Calu3 (cell line): ENCODE measurements around the gene TMPRSS11E. TPM values are rescaled to one million over a fixed set of nuclear protein-coding genes. Genes with fewer than 3 reads are reported as not detected.
"Not testable (repeated sequence)": the region's sequence is repeated elsewhere in the genome, so short reads cannot be mapped to it uniquely, and the experiment has no call there.

Experiments used
- BruUV-seq: library from RNA; stranded (reverse); fragments of 400-500 nt; replicated peaks from 2 replicates; lab custom pipeline; 2021; lab: Mats Ljungman, UMichigan
- CTCF ChIA-PET: fragments of 300-600 bp; sonication (Branson Sonifier 250); formaldehyde crosslinking; loops from one replicate; lab custom pipeline; 2022; ENCODE audit warnings: antibody characterized with exemption; lab: Charles Lee
- DNase-seq: peaks from one replicate; pipeline ENCODE4 v3.0.0; 2022
- H3K27ac Mint-ChIP-seq: one replicate; pipeline ENCODE4 v1.8.0; 2022; ENCODE audit warnings: mixed read lengths; ENCODE audit not compliant: unreplicated experiment
- H3K27me3 Mint-ChIP-seq: one replicate; pipeline ENCODE4 v1.8.0; 2022; ENCODE audit warnings: mixed read lengths; ENCODE audit not compliant: unreplicated experiment
- H3K36me3 Mint-ChIP-seq: one replicate; pipeline ENCODE4 v1.8.0; 2022; ENCODE audit warnings: mild to moderate bottlenecking, moderate library complexity, mixed read lengths; ENCODE audit not compliant: insufficient read depth, unreplicated experiment
- H3K4me1 Mint-ChIP-seq: one replicate; pipeline ENCODE4 v1.8.0; 2022; ENCODE audit warnings: mild to moderate bottlenecking, low read depth, mixed read lengths; ENCODE audit not compliant: unreplicated experiment
- H3K4me3 Mint-ChIP-seq: one replicate; pipeline ENCODE4 v1.8.0; 2022; ENCODE audit warnings: mild to moderate bottlenecking, low read depth, moderate library complexity, mixed read lengths; ENCODE audit not compliant: unreplicated experiment
- H3K9me3 Mint-ChIP-seq: one replicate; pipeline ENCODE4 v1.8.0; 2022; ENCODE audit warnings: low read depth, mixed read lengths; ENCODE audit not compliant: unreplicated experiment
- intact Hi-C: fragments of 100-400 bp; cut with micrococcal nuclease; formaldehyde crosslinking; loops from one replicate; pipeline ENCODE4 v1.10.0; 2022; ENCODE audit not compliant: unreplicated experiment
- total RNA-seq: library from RNA; stranded (reverse); gene quantifications from 2 replicates; pipeline ENCODE4 v1.2.3, GENCODE V29; 2022
- TF ChIP-seq, protein P1 (sequence below): fragments of 200-600 bp; IDR thresholded peaks from one replicate; pipeline ENCODE4 v1.8.0; 2022; ENCODE audit warnings: antibody characterized with exemption; ENCODE audit not compliant: unreplicated experiment

The TMPRSS11E gene
- total RNA-seq, 1 experiment from 2014 or later: not detected

DNA sequence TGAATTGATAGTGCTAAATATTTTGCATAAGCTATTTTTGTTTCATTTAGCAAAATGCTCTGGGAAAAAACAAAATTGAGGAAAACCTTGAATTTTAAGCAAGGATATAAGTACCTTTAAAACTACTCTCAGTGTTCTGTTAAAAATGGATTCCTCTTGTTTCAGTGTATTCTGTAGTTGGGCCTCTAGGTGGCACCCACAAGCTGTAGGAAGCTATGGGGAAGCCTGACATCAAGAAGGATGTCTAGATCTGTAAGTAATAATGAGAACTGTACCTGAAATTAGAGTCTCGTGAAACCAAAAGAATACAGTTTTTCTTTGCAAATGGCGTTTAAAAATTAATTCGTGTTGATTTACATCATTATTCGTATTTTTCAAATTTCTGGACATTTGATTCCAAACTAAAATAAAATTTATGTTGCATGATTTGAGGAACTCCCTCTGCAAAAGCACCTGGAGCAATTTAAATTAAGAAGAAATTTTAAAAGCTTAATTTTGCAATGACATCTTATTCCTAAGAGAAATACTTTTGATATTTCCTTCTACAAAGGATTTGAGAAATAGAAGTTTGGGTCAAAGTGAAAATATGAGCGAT, 51.2 kb downstream of the TMPRSS11E start:
- H3K4me3 Mint-ChIP-seq: no peak overlapping the region
- peak; percentile 65 for DNase-seq
- H3K27ac Mint-ChIP-seq: no peak overlapping the region
- CTCF ChIA-PET: interaction anchor here (0.6 to 0.8 kb wide), 2 partner anchors 366 to 672 kb away, joined by 3 read pairs; no protein-coding TSS in a partner anchor
- TF ChIP-seq, protein P1, sequence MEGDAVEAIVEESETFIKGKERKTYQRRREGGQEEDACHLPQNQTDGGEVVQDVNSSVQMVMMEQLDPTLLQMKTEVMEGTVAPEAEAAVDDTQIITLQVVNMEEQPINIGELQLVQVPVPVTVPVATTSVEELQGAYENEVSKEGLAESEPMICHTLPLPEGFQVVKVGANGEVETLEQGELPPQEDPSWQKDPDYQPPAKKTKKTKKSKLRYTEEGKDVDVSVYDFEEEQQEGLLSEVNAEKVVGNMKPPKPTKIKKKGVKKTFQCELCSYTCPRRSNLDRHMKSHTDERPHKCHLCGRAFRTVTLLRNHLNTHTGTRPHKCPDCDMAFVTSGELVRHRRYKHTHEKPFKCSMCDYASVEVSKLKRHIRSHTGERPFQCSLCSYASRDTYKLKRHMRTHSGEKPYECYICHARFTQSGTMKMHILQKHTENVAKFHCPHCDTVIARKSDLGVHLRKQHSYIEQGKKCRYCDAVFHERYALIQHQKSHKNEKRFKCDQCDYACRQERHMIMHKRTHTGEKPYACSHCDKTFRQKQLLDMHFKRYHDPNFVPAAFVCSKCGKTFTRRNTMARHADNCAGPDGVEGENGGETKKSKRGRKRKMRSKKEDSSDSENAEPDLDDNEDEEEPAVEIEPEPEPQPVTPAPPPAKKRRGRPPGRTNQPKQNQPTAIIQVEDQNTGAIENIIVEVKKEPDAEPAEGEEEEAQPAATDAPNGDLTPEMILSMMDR: no peak
- BruUV-seq: no TSS peak
- H3K9me3 Mint-ChIP-seq: no peaks in the 10 kb centered on the region
- intact Hi-C loops: loop anchor here (1.0 to 10.0 kb wide), 8 partner anchors 159 to 836 kb away; no protein-coding TSS in a partner anchor
- H3K27me3 Mint-ChIP-seq: no peaks in the 10 kb centered on the region
- H3K36me3 Mint-ChIP-seq: no peaks in the 10 kb centered on the region
- H3K4me1 Mint-ChIP-seq: no peaks in the 10 kb centered on the region

DNA sequence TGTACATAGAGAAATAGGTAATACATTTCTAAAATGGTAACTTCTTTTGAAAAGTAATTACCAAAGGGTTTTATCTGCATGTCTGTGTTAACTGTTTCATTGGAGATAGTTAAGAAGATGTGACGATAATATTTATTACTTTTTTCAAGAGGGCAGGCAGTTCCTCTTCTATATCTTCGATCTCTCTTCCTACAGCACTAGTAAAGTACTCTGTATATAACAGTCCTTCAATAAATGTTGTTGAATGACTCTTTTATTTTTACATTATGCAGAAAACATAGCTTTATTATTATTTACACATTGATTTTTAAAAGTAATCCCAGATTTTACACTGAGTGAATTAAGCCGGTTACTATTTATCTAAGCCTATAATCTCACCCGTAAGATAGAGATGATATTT, 51.8 kb downstream of the TMPRSS11E start:
- intact Hi-C loops: loop anchor here (2.0 to 10.0 kb wide), 5 partner anchors 158 to 836 kb away; no protein-coding TSS in a partner anchor
- no peak overlapping the region for H3K27ac Mint-ChIP-seq
- BruUV-seq: no TSS peak
- H3K4me3 Mint-ChIP-seq: no peak overlapping the region
- H3K27me3 Mint-ChIP-seq: no peaks in the 10 kb centered on the region
- no peak for DNase-seq
- no peaks in the 10 kb centered on the region for H3K4me1 Mint-ChIP-seq
- H3K9me3 Mint-ChIP-seq: peaks cover under 1% of the 10 kb centered on the region
- CTCF ChIA-PET: interaction anchor here (0.6 to 0.8 kb wide), 2 partner anchors 366 to 671 kb away, joined by 3 read pairs; no protein-coding TSS in a partner anchor
- TF ChIP-seq, protein P1: no peak
- no peaks in the 10 kb centered on the region for H3K36me3 Mint-ChIP-seq

DNA sequence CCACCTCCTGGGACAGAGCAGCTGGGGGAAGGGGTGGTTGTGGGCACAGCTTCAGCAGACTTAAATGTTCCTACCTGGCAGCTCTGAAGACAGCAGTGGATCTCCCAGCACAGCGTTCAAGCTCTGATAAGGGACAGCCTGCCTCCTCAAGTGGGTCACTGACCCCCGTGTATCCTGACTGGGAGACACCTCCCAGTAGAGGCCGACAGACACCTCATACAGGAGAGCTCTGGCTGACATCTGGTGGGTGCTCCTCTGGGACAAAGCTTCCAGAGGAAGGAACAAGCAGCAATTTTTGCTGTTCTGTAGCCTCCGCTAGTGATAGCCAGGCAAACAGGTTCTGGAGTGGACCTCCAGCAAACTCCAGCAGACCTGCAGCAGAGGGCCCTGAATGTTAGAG, 56.2 kb downstream of the TMPRSS11E start:
- DNase-seq, BruUV-seq, H3K27ac Mint-ChIP-seq, H3K27me3 Mint-ChIP-seq, H3K4me1 Mint-ChIP-seq, H3K36me3 Mint-ChIP-seq, H3K4me3 Mint-ChIP-seq, H3K9me3 Mint-ChIP-seq, intact Hi-C loops: not testable (repeated sequence)
- CTCF ChIA-PET: interaction anchor here (0.7 kb wide), 1 partner anchor 66 kb away, joined by 3 read pairs; no protein-coding TSS in a partner anchor

DNA sequence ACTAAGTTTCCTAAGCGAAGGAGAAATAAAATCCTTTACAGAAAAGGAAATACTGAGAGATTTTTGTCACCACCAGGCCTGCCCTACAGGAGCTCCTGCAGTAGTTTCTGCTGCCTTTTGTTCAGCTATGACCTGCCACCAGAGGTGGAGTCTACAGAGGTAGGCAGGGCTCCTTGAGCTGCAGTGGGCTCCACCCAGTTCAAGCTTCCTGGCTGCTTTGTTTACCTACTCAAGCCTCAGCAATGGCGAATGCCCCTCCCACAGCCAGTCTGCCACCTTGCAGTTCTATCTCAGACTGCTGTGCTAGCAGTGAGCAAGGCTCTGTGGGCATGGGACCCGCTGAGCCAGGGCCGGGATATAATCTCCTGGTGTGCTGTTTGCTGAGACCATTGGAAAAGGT, 57.6 kb downstream of the TMPRSS11E start:
- H3K4me3 Mint-ChIP-seq, H3K36me3 Mint-ChIP-seq, DNase-seq, H3K27ac Mint-ChIP-seq, H3K4me1 Mint-ChIP-seq, intact Hi-C loops, H3K27me3 Mint-ChIP-seq, CTCF ChIA-PET, BruUV-seq, H3K9me3 Mint-ChIP-seq: not testable (repeated sequence)

DNA sequence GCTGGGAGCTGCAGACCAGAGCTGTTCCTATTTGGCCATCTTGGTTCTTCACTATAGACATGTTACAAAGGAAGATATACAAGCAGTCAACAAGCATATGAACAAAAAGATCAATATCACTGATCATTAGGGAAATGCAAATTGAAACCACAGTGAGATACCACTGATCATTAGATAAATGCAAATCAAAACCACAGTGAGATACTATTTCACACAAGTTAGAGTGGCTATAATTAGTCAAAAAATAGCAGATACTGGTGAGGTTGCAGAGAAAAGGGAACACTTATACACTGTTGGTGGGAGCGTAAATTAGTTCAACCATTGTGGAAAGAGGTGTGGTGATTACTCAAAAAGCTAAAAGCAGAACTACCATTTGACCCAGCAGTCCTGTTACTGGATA, 58.2 kb downstream of the TMPRSS11E start:
- DNase-seq, H3K36me3 Mint-ChIP-seq, H3K4me1 Mint-ChIP-seq, intact Hi-C loops, CTCF ChIA-PET, H3K4me3 Mint-ChIP-seq, H3K27ac Mint-ChIP-seq, H3K9me3 Mint-ChIP-seq, BruUV-seq, H3K27me3 Mint-ChIP-seq: not testable (repeated sequence)

DNA sequence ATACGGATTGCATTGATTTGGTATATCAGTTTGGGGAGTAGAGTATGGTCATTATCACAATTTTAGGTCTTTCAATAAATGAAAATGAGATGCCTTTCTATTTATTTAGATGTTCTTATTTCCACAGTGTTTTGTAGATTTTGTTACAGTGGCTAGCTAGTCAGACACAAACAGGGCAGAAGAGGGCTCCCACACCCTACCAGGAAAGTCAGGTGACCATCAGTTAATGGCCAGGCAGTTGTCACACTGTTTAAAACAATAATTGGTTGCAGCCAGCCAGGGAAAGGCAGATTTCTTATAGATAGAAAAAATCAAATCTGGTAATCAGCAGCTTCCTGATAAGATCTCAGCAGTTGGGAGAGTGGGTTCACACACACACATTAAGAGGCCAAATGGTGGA, 71.6 kb downstream of the TMPRSS11E start:
- H3K36me3 Mint-ChIP-seq: no peaks in the 10 kb centered on the region
- CTCF ChIA-PET: no interaction called here
- H3K4me1 Mint-ChIP-seq: no peaks in the 10 kb centered on the region
- DNase-seq: no peak
- intact Hi-C loops: no loop called here
- no peak overlapping the region for H3K4me3 Mint-ChIP-seq
- TF ChIP-seq, protein P1: no peak
- no peaks in the 10 kb centered on the region for H3K27me3 Mint-ChIP-seq
- BruUV-seq: no TSS peak
- no peaks in the 10 kb centered on the region for H3K9me3 Mint-ChIP-seq
- no peak overlapping the region for H3K27ac Mint-ChIP-seq
